Activated CD4-positive, alpha-beta T cell treated with anti-CD3 and anti-CD28 coated beads, Interleukin-2, amount 50 U/mL, for 24 hours (primary cell): Measurements from ENCODE around the gene GPC5.

Experiments
- DNase-seq, 2 donors: peaks; one replicate each; pipeline ENCODE4 v3.0.0-alpha.2; 2020; ENCODE audit warnings: low read depth in 1 of 2, low spot score in 1 of 2

GPC5 gene

GRCh38 chr13:91588541-91588940, 190.1 kb downstream of the GPC5 start:
- DNase-seq, result no peak

DNA sequence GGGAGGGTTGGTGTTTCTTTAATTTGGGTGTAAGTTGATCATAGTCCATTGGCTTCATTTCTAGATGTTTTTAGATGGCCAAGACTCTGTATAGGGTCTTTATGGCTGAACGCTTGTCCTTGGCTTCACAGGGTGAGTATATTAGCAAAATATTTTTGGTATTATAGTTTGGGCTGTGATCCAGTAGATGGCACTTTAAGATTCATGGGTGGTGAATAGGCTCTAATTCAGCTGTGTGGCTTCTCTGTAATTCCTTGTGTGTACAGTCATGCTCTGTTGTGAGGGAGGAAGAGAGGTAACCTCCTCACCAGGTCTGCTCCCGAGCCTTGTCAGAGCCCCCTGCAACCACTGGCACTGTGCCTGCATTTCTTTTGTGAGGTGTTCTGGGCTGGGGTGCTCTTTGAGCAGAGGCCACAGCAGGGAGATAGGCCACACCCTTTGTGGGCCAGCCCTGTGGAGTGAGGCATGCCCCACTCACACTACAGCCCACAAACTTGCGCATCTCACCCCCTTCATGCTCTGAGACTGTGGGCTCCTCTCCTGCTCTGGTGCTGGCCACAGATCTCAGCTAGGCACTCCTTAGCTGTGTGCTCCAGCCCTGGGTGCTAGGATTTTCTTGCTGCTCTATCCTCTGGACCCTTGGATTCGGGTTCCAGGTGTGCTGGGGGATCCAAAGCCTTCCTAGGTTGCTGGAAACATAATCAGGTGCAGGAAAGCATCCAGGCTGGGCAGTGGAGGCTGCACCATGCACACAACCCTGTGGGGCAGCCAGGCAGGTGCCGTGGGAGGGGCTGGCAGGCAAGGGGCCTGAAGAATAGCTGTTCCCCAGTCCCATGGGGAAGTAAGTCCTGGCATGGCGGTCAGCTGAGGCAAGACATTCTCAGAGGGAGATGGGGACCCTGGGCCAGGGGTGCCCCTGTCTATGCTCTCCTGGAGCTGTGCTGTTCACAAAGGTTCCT, 193.9 kb downstream of the GPC5 start:
- no peak for DNase-seq

DNA sequence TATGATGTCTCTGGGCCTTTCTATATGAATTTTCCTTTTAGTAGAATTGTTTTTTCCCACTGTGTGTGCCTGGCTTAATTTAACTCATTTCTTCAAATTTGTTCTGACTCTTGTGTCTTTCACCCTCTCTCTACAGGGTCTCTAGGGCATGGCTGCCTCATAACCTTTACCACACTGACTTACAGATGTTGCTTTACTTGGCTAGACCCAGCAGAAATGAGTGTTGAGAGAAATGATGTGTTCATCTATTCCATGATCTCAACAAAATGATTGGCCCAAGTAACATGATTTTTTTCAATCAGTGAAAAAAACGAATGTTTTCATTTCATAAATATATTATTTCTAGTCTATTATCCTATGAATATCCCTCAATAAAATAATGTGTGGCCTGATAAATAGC, 195.0 kb downstream of the GPC5 start:
- DNase-seq, result no peak

DNA sequence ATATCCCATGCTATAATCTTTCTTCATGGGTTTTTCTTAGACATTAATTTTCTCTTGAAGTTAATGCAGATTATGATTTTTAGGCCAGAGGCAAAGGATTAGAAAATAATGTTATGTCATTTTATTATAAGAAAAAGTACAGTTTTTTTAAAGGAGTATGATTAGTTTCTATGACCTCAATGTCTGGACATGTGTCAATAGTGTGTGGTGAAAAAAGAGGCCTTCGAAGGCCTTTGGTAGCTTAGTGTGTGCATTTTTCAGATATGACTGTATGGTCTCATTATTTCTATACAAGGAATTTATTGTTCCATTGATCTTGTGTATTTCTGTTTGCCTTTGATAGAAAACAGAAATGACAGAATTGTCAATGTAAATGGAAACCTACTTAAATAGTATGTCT, 195.6 kb downstream of the GPC5 start:
- no peak for DNase-seq

GRCh38 chr13:91595677-91596076, 197.3 kb downstream of the GPC5 start:
- no peak for DNase-seq

GRCh38 chr13:91596842-91597241, 198.4 kb downstream of the GPC5 start:
- no peak for DNase-seq

GRCh38 chr13:91598655-91599054, 200.2 kb downstream of the GPC5 start:
- DNase-seq, result no peak

DNA sequence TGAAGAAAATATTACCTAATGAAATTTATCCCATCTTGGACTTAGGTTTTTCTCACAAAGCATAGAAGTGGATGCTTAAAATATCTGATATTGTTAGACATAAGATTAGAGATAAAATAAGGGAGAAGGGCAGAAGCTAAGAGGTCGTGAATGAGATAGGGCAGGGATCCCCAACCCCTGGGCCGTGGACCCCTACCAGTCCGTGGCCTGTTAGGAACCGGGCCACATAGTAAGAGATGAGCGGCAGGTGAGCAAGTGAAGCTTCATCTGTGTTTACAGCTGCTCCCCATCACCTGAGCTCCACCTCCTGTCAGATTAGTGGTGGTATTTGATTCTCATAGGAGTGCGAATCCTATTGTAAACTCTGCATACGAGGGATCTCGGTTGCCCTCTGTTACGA, 202.9 kb downstream of the GPC5 start:
- no peak for DNase-seq

- DNase-seq, result no peak
Measured at GRCh38 chr13:91601807-91602206, 203.4 kb downstream of the GPC5 start.

DNA sequence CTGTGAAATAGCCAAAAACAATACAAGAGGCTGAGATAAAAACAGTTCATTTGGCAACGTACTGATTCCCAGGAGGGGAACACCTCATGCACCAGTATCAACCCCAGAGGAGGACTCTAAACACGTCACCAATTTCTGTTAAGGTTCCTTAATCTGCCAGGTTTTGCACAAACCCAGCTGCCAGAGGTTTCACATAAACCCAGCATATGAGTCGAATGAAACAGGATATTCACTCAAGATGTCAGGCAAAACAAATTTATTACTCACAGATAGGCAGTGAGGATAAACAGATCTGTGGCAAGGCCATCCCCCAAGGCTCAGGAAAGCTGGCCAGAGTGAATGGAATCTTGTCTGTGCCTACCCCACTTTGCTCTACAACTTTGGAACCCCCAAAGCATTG, 210.9 kb downstream of the GPC5 start:
- DNase-seq, result no peak

GRCh38 chr13:91618315-91618714, 219.9 kb downstream of the GPC5 start:
- no peak for DNase-seq

DNA sequence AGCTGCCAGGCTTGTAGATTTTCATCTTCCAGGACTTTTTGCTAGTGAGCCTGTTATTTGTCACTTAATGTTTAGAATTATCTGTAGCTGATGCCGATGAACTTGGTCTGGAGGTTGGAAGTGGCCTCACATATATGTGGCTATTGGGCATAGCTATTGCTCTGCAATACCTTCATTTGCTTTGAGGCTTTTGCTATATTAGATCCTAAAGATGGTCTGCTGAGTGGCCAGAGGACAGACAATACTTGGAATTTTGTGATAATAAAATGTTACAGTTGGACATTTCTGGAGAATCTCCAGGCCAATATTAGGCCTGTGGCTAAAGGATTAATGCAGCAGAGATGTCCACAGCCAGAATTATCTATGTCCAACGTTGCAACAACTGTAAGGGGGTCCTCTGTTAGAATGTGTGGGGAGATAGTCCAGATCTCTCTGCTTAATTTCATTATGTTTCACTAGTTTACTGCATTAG, 222.3 kb downstream of the GPC5 start:
- no peak for DNase-seq

GRCh38 chr13:91621161-91621560, 222.7 kb downstream of the GPC5 start:
- DNase-seq, result no peak

DNA sequence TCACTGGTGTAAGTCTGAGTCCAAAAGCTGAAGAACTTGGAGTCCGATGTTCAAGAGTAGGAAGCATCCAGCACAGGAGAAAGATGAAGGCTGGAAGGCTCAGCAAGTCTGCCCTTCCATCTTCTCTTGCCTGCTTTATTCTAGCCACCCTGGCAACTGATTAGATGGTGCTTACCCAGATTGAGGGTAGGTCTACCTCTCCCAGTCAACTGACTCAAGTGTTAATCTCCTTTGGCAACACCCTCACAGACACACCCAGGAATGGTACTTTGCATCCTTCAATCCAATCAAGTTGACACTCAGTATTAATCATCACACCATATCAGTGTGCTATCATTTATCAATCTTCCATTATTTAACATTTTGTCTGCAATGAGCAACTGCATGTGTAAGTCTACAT, 223.5 kb downstream of the GPC5 start:
- no peak for DNase-seq

- no peak for DNase-seq
Measured at GRCh38 chr13:91622778-91623550, 224.5 kb downstream of the GPC5 start.

GRCh38 chr13:91627952-91628739, 229.7 kb downstream of the GPC5 start:
- no peak for DNase-seq

DNA sequence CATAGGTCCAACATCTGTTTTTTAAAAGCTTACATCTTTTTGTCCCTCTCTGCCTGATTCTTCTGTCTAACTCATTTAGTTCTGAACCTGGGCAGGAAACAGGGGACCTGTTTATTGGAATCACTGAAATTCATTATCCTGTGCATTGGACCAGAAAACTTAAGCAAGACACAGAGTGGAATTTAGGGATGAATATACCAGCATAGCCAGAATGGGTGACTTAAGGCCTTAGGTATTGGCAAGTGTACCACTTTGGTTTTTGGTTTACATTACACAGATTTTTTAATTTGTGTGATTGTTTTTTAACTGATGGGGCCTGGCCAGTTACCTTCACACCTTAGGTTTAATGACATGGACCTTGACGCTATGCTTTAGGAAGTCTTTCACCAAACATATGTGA, 232.5 kb downstream of the GPC5 start:
- no peak for DNase-seq

- DNase-seq, result no peak
Measured at GRCh38 chr13:91632086-91632485, 233.7 kb downstream of the GPC5 start.

DNA sequence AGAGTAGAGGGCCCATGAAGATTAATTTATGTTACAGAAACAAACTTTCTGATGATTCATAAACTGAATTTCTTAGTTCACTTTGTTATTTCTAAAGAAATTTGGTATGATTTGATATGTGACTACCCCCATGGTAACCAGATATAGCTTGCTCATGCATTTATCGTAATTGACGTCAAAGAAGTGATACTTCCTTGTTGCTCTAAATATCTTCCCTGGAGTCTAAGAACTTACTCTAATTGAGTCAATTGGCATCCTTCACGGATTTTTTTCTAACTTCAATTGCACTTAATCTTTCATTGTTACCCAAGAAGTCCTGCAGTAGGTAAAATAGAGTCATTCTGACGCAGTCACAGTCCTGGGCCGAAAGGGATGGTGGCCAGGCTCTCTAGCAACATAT, 240.9 kb downstream of the GPC5 start:
- DNase-seq, result no peak

DNA sequence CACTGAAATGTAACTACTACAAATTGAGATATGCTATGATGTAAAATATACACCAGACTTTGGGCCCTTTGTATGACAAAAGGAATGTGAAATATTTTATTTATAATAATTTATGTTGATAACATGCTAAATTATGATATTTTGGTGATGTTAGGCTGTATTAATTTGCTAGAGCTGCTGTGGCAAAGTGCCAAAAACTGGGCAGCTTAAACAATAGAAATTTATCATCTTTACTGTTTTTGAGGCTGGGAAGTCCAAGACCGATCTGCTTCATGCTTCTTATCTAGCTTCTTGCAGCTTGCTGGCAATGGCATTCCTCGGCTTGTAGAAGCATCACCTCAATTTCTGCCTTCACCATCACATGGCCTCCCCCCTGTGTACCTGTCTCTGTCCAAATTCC, 245.0 kb downstream of the GPC5 start:
- DNase-seq, result no peak

DNA sequence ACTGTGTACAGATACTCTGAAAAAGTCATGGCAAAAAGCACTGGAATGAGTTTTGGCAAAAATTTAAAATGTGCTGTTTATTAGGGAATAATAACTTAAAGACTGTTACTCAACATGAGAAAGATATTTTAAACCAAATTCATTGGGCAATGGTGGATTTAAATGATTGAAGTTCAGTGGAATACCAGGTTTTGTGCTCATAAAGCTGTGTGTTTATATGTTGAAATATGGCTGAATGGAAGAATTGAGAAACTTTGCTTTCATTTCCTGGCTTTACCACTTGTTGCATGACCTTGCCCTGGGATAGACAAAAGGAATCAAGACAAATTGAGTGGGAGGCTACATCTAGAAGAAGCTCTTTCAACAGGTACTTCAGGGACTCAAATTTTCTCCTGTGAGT, 246.4 kb downstream of the GPC5 start:
- no peak for DNase-seq
